Stomach (tissue), 9 donors: Measurements from ENCODE around the gene ZNF385D. TPM values are rescaled to one million over a fixed set of nuclear protein-coding genes. Genes with fewer than 3 reads are reported as not detected.
"Not testable (repeated sequence)": the region's sequence is repeated elsewhere in the genome, so short reads cannot be mapped to it uniquely, and the experiment has no call there.

Experiments
- DNase-seq, 2 donors: peaks; one replicate each; pipeline versions ENCODE4 v3.0.0 to v3.0.0-alpha.2; 2013 to 2019
- H3K27ac ChIP-seq, 5 donors: fragments of 200-600 bp in 4 of 5; sonication (generic) in 4 of 5; one replicate each; pipeline ENCODE4 v1.5.1; 2013 to 2019; ENCODE audit warnings: mild to moderate bottlenecking in 1 of 5, moderate library complexity in 1 of 5
- H3K27me3 ChIP-seq, 3 donors: fragments of 200-600 bp; sonication (generic); one replicate each; pipeline ENCODE4 v1.5.1; 2017 to 2019; ENCODE audit warnings: mixed run types in 1 of 3
- H3K36me3 ChIP-seq, 4 donors: fragments of 200-600 bp; sonication (generic); 1 replicate in 3 of 4; 2 replicates in 1 of 4; pipeline ENCODE4 v1.5.1; 2016 to 2019
- H3K4me1 ChIP-seq, 4 donors: fragments of 200-600 bp; sonication (generic); one replicate each; pipeline ENCODE4 v1.5.1; 2016 to 2019
- H3K4me3 ChIP-seq, 4 donors: fragments of 200-600 bp; sonication (generic) in 3 of 4; one replicate each; pipeline ENCODE4 v1.5.1; 2016 to 2019; ENCODE audit warnings: mild to moderate bottlenecking in 1 of 4
- H3K9me3 ChIP-seq, 4 donors: fragments of 200-600 bp; sonication (generic); one replicate each; pipeline ENCODE4 v1.5.1; 2016 to 2019
- EP300 ChIP-seq: sonication (generic); formaldehyde crosslinking; IDR thresholded peaks from one replicate; pipeline ENCODE4 v1.6.1; 2017; ENCODE audit warnings: antibody characterized with exemption
- POLR2A ChIP-seq, 4 donors: fragments of 450-650 bp; IDR thresholded peaks; one replicate each; pipeline ENCODE4 v1.6.1; 2016; ENCODE audit warnings: antibody characterized with exemption in 4 of 4, control low read depth in 2 of 4, mild to moderate bottlenecking in 1 of 4, moderate library complexity in 1 of 4
- POLR2AphosphoS5 ChIP-seq, 3 donors: sonication (generic); formaldehyde crosslinking; IDR thresholded peaks; one replicate each; pipeline ENCODE4 v1.6.1; 2016; ENCODE audit warnings: antibody characterized with exemption in 3 of 3
- WGBS, 5 donors: extraction: QIAGEN DNeasy Blood & Tissue Kit in 3 of 5; methylation state at CpG; one replicate each; pipeline versions ENCODE4 v1.1.5 to v1.1.7; 2013 to 2018; 5-methylcytosine and 5-hydroxymethylcytosine counted together
- intact Hi-C: fragments of 100-400 bp; cut with DNase I; formaldehyde crosslinking; loops from one replicate; pipeline ENCODE4 v1.15.1; 2023; ENCODE audit warnings: low total_unique reads
- polyA plus RNA-seq, 3 donors: library from polyadenylated mRNA; stranded (reverse); fragments of 200-250 nt; gene quantifications; one replicate each; pipeline ENCODE4 v1.2.3, GENCODE V29; 2013
- total RNA-seq, 5 donors: library from RNA; depleted of rRNA; stranded (reverse); fragments of >200 nt; gene quantifications; one replicate each; pipeline versions ENCODE4 v1.1.0 to v1.2.3, GENCODE V29; 2014 to 2016
- TF ChIP-seq, protein P1 (sequence below), 7 experiments: fragments of 450-650 bp in 4 of 7; fragments of 200-600 bp in 3 of 7; sonication (generic) in 3 of 7; IDR thresholded peaks; one replicate each; pipeline ENCODE4 v1.5.1; 2016 to 2019; ENCODE audit warnings: antibody characterized with exemption in 7 of 7, control low read depth in 2 of 7, mild to moderate bottlenecking in 1 of 7
- donor health status: healthy with polysubstance abuse.
- donor health status: Bipolar disorder and iron deficiency.
- donor health status: healthy.

ZNF385D gene
- total and polyA plus RNA-seq, 8 donors: 0.31 to 7.2 (median 0.98) TPM; not detected in 2

DNA sequence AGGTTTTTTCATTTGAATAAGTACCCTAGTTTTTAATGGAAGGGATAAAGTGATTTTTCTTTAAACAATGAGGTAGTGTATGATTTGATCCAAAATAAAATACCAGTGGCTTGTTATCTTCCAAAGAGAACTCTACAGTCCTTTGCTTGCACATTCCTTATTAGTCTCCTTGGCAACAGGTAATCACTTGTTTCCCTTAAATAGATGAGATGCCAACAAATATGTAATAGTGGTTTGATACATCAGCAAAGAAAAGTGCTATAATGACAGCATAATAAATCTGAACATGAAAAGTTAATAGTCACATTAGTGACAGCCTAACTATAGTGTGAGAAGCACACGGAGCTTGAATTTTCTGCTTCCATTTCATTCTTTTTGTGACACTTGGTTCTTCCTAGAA lies 360.2 kb downstream of the ZNF385D start:
- H3K36me3 ChIP-seq: no peaks in the 10 kb centered on the region
- H3K9me3 ChIP-seq: peaks cover 0 to 29% (median 0%) of the 10 kb centered on the region in 4 donors
- WGBS, 5 donors: 0 to 85% (median 83%) methylated on average over 1 of the region's 1 CpG
- TF ChIP-seq, protein P1, sequence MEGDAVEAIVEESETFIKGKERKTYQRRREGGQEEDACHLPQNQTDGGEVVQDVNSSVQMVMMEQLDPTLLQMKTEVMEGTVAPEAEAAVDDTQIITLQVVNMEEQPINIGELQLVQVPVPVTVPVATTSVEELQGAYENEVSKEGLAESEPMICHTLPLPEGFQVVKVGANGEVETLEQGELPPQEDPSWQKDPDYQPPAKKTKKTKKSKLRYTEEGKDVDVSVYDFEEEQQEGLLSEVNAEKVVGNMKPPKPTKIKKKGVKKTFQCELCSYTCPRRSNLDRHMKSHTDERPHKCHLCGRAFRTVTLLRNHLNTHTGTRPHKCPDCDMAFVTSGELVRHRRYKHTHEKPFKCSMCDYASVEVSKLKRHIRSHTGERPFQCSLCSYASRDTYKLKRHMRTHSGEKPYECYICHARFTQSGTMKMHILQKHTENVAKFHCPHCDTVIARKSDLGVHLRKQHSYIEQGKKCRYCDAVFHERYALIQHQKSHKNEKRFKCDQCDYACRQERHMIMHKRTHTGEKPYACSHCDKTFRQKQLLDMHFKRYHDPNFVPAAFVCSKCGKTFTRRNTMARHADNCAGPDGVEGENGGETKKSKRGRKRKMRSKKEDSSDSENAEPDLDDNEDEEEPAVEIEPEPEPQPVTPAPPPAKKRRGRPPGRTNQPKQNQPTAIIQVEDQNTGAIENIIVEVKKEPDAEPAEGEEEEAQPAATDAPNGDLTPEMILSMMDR (IDR thresholded peaks at IDR 0.05): no peak
- TF ChIP-seq EP300: no peak
- TF ChIP-seq POLR2A (IDR thresholded peaks at IDR 0.05): no peak
- TF ChIP-seq POLR2AphosphoS5 (IDR thresholded peaks at IDR 0.05): no peak
- no peak for DNase-seq
- no peaks in the 10 kb centered on the region for H3K27me3 ChIP-seq
- H3K4me3 ChIP-seq: no peak overlapping the region
- H3K27ac ChIP-seq: no peak overlapping the region
- H3K4me1 ChIP-seq: no peaks in the 10 kb centered on the region
- intact Hi-C loops: no loop called here

DNA sequence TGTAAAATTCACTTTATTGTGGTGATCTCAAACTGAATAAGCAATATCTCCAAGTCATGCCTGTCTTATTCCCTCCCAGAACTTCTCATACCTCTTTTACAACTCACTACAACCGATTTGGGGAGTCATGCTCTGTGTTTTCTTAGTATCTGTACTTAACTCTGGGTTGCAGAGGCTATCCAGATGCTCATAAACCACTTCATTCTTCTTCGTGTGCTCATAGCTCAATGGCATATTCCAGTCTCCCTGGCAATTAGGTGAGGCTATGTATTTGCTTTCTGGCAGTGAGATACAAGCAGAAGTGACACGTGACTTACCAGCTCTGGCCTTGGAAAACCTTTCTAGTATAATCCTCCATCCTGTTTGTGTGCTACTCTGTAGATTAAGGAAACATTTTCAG lies 360.9 kb downstream of the ZNF385D start:
- Histone ChIP-seq H3K4me1 (no peaks in the 10 kb centered on the region), H3K9me3 (peaks cover 0 to 29% (median 0%) of the 10 kb centered on the region in 4 donors), H3K27ac (no peak overlapping the region), H3K4me3 (no peak overlapping the region), H3K36me3 (no peaks in the 10 kb centered on the region), H3K27me3 (no peaks in the 10 kb centered on the region)
- intact Hi-C loops: no loop called here
- DNase-seq: peak in 1 of 2 donors; percentile 25
- TF ChIP-seq EP300 (no peak), POLR2A (IDR thresholded peaks at IDR 0.05) (no peak), POLR2AphosphoS5 (IDR thresholded peaks at IDR 0.05) (no peak)
- TF ChIP-seq, protein P1 (IDR thresholded peaks at IDR 0.05): no peak
- 29 to 40% (median 30%) methylated on average over 3 of the region's 3 CpGs for WGBS, 5 donors

DNA sequence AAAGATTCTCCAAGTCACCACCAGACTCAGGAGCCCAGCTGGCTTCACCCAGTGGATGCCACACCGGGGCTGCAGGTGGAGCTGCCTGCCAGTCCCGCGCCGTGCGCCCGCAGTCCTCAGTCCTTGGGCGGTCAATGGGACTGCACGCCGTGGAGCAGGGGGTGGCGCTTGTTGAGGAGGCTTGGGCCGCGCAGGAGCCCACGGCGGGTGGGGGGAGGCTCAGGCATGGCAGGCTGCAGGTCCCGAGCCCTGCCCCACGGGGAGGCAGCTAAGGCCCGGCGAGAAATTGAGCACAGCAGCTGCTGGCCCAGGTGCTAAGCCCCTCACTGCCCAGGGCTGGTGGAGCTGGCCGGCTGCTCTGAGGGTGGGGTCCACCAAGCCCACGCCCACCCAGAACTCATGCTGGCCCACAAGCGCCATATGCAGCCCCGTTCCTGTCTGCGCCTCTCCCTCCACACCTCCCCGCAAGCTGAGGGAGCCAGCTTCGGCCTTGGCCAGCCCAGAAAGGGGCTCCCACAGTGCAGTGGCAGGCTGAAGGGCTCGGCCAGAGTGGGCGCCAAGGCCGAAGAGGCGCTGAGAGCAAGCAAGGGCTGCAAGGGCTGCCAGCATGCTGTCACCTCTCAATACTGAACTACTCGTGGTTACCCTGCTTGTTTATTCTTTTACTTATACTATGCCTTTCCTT lies 363.7 kb downstream of the ZNF385D start:
- WGBS, 5 donors: 90 to 92% (median 91%) methylated on average over 22 to 30 of the region's 30 CpGs
- H3K9me3 ChIP-seq: peaks cover 0 to 29% (median 0%) of the 10 kb centered on the region in 4 donors
- DNase-seq: not testable (repeated sequence)

DNA sequence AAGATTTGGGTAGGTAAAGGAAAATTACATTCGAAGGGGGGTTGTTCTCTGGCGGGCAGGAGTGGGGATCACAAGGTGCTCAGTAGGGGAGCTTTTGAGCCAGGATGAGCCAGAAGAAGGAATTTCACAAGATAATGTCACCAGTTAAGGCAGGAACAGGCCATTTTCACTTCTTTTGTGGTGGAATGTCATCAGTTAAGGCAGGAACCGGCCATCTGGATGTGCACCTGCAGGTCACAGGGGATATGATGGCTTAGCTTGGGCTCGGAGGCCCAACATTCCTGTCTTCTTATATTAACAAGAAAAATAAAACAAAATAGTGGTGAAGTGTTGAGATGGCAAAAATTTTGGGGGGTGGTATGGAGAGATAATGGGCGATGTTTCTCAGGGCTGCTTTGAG lies 373.0 kb downstream of the ZNF385D start:
- H3K27ac ChIP-seq, H3K4me3 ChIP-seq, intact Hi-C loops, H3K4me1 ChIP-seq, DNase-seq, H3K36me3 ChIP-seq, H3K27me3 ChIP-seq, H3K9me3 ChIP-seq: not testable (repeated sequence)
- WGBS, 5 donors: 86 to 94% (median 92%) methylated on average over 5 of the region's 5 CpGs

More for the DNA sequence above, 363.7 kb downstream of the ZNF385D start:
- H3K27me3 ChIP-seq, H3K4me3 ChIP-seq, H3K4me1 ChIP-seq, intact Hi-C loops, H3K36me3 ChIP-seq, H3K27ac ChIP-seq: not testable (repeated sequence)

DNA sequence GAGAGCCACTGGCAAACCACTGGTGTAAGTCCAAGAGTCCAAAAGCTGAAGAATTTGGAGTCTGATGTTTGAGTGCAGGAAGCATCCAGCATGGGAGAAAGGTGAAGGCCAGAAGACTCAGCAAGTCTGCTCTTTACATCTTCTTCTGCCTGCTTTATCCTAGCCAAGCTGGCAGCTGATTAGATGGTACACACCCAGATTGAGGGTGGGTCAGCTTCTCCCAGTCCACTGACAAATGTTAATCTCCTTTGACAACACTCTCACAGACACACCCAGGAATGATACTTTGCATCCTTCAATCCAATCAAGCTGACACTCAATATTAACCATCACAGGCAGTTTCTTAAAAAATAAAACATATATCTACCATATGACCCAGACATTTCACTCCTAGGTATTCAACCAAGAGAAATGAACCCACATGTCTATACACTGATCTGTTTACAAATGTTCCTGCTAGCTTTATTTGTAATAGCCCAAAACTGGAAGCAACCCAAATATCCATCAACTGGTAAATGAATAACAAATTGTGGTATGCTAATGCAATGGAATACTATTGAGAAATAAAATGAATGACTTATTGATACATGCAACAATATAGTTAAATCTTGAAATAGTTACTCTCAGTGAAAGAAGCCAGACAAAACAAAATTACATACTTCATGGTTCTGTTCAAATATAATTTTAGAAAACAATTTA lies 373.8 kb downstream of the ZNF385D start:
- DNase-seq: no peak
- Histone ChIP-seq H3K27me3 (no peaks in the 10 kb centered on the region), H3K27ac (no peak overlapping the region), H3K4me1 (no peaks in the 10 kb centered on the region), H3K9me3 (no peaks in the 10 kb centered on the region), H3K36me3 (no peaks in the 10 kb centered on the region), H3K4me3 (no peak overlapping the region)
- intact Hi-C loops: no loop called here
- TF ChIP-seq EP300: no peak
- TF ChIP-seq, protein P1 (IDR thresholded peaks at IDR 0.05): no peak
- TF ChIP-seq POLR2A (IDR thresholded peaks at IDR 0.05): no peak
- no peak for TF ChIP-seq POLR2AphosphoS5 (IDR thresholded peaks at IDR 0.05)
